ENCODE data around the gene ANKRD6. TPM values are rescaled to one million over a fixed set of nuclear protein-coding genes. Genes with fewer than 3 reads are reported as not detected.

The ANKRD6 gene
- total RNA-seq, 1 donor from 2014 or later = 13.5 TPM

DNA sequence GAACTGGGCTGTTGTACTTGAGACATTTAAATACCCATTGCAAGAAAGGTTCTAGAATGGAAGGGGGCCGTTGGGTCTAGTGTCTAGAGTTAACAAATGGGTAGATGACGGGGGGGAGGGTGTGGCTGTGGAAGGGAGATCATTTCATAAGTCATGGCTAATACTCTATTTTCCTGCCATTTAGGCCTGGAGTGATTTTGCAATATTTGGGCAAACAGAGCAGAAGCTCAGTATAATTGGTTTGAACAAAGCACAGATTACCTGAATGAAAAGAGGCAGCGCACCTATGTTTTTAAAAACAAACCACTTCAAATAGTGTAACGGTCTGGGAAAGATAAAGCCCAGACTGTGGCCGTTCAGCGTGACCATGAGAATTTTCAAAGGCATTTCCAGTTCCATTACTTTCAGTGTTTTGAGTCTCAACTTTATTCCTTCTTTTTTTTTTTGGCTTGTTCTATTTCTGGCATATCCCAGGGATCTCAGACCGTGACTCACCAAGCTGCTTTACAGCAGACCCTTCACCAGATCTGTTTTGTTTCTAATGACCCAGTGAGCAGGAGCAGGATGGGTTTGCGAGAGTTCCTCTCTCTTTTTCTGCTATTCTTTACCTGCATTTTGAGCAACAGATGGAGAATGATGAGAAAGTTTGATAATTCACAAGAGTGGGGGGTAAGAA, 131.9 kb downstream of the ANKRD6 start:
- Mint-ChIP-seq H3K36me3 (ENCODE audit: low read depth, unreplicated experiment) (peaks cover 2% of the 10 kb centered on the region), H3K4me3 (ENCODE audit: unreplicated experiment) (peak overlapping the region; percentile 43), H3K27ac (ENCODE audit: unreplicated experiment) (peak overlapping the region; percentile 72), H3K9me3 (ENCODE audit: unreplicated experiment) (no peaks in the 10 kb centered on the region), H3K4me1 (ENCODE audit: low read depth, unreplicated experiment) (peaks cover 55% of the 10 kb centered on the region), H3K27me3 (ENCODE audit: low read depth, unreplicated experiment) (no peaks in the 10 kb centered on the region)
- H3K27ac ChIP-seq (ENCODE audit: low read depth, low read length) = no peak overlapping the region
- FAIRE-seq (no peak), DNase-seq (ENCODE audit: low read depth) (peak; percentile 52)
- no peaks in the 10 kb centered on the region for H3K79me2 ChIP-seq (ENCODE audit: insufficient read depth, low read length)
- no peak overlapping the region for H3K4me3 ChIP-seq (ENCODE audit: insufficient read depth, low read depth, low read length)
- peaks cover 29% of the 10 kb centered on the region for H3K27me3 ChIP-seq (ENCODE audit: insufficient read depth, low read length)
- H4K20me1 ChIP-seq (ENCODE audit: insufficient read depth, low read length) = peaks cover 6% of the 10 kb centered on the region
- peaks cover 10% of the 10 kb centered on the region for H3K4me1 ChIP-seq (ENCODE audit: insufficient read depth, low read length)
- no peaks in the 10 kb centered on the region for H3K9me3 ChIP-seq (ENCODE audit: insufficient read depth, low read depth, low read length)
- H3K4me2 ChIP-seq (ENCODE audit: low read length) = peak overlapping the region; percentile 34
- H2AFZ ChIP-seq (ENCODE audit: low read depth, low read length) = no peak overlapping the region
- TF ChIP-seq EZH2 (IDR thresholded peaks at IDR 0.05; ENCODE audit: insufficient read depth, low read length) = no peak
- TF ChIP-seq, protein P1, sequence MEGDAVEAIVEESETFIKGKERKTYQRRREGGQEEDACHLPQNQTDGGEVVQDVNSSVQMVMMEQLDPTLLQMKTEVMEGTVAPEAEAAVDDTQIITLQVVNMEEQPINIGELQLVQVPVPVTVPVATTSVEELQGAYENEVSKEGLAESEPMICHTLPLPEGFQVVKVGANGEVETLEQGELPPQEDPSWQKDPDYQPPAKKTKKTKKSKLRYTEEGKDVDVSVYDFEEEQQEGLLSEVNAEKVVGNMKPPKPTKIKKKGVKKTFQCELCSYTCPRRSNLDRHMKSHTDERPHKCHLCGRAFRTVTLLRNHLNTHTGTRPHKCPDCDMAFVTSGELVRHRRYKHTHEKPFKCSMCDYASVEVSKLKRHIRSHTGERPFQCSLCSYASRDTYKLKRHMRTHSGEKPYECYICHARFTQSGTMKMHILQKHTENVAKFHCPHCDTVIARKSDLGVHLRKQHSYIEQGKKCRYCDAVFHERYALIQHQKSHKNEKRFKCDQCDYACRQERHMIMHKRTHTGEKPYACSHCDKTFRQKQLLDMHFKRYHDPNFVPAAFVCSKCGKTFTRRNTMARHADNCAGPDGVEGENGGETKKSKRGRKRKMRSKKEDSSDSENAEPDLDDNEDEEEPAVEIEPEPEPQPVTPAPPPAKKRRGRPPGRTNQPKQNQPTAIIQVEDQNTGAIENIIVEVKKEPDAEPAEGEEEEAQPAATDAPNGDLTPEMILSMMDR (IDR thresholded peaks at IDR 0.05; ENCODE audit: insufficient read depth, low read depth, low read length) = no peak
- no peaks in the 10 kb centered on the region for H3K36me3 ChIP-seq (ENCODE audit: insufficient read depth, low read length)
- no peak overlapping the region for H3K9ac ChIP-seq (ENCODE audit: low read length)

- peaks cover 51% of the 10 kb centered on the region for H3K4me1 Mint-ChIP-seq (ENCODE audit: low read depth, unreplicated experiment)
- Histone ChIP-seq H3K4me2 (ENCODE audit: low read length) (no peak overlapping the region), H3K9ac (ENCODE audit: low read length) (no peak overlapping the region), H3K79me2 (ENCODE audit: insufficient read depth, low read length) (no peaks in the 10 kb centered on the region), H3K27me3 (ENCODE audit: insufficient read depth, low read length) (peaks cover 26% of the 10 kb centered on the region), H2AFZ (ENCODE audit: low read depth, low read length) (no peak overlapping the region), H3K27ac (ENCODE audit: low read depth, low read length) (no peak overlapping the region), H3K36me3 (ENCODE audit: insufficient read depth, low read length) (no peaks in the 10 kb centered on the region), H3K4me1 (ENCODE audit: insufficient read depth, low read length) (peaks cover 10% of the 10 kb centered on the region), H3K4me3 (ENCODE audit: insufficient read depth, low read depth, low read length) (no peak overlapping the region), H3K9me3 (ENCODE audit: insufficient read depth, low read depth, low read length) (no peaks in the 10 kb centered on the region), H4K20me1 (ENCODE audit: insufficient read depth, low read length) (peaks cover 6% of the 10 kb centered on the region)
- DNase-seq (ENCODE audit: low read depth) = no peak
- H3K36me3 Mint-ChIP-seq (ENCODE audit: low read depth, unreplicated experiment) = peaks cover 2% of the 10 kb centered on the region
- H3K9me3 Mint-ChIP-seq (ENCODE audit: unreplicated experiment) = no peaks in the 10 kb centered on the region
- H3K27me3 Mint-ChIP-seq (ENCODE audit: low read depth, unreplicated experiment) = no peaks in the 10 kb centered on the region
- H3K27ac Mint-ChIP-seq (ENCODE audit: unreplicated experiment) = no peak overlapping the region
- no peak overlapping the region for H3K4me3 Mint-ChIP-seq (ENCODE audit: unreplicated experiment)
- FAIRE-seq = no peak
- TF ChIP-seq EZH2 (IDR thresholded peaks at IDR 0.05; ENCODE audit: insufficient read depth, low read length) = no peak
- TF ChIP-seq, protein P1 (IDR thresholded peaks at IDR 0.05; ENCODE audit: insufficient read depth, low read depth, low read length) = no peak
These were observed 133.3 kb downstream of the ANKRD6 start for GRCh38 chr6:89566008-89566800.

Measured in astrocyte (in vitro differentiated cells and primary cell).